SK-N-SH treated with all-trans-retinoic acid at 6 μM for 48 hours (cell line): ENCODE data around the gene LSM12.

Experiments used
- ATAC-seq: fragments of 200-7000 bp; cut with Tn5 transposase; 3 replicates; pipeline ENCODE4 v1.9.1; 2020; ENCODE audit warnings: mild to moderate bottlenecking, moderate library complexity
- ARNTL ChIP-seq: fragments of 450-650 bp; formaldehyde crosslinking; IDR thresholded peaks from 2 replicates; pipeline ENCODE4 v1.5.0; 2020; ENCODE audit warnings: low read depth, mild to moderate bottlenecking, moderate library complexity, borderline replicate concordance
- BACH2 ChIP-seq: fragments of 250-450 bp; sonication (Bioruptor Pico); IDR thresholded peaks from 2 replicates; pipeline ENCODE4 v1.9.0; 2021; ENCODE audit warnings: mild to moderate bottlenecking, borderline replicate concordance
- CREB5 ChIP-seq: fragments of 250-450 bp; sonication (Bioruptor Pico); IDR thresholded peaks from 2 replicates; pipeline ENCODE4 v1.5.1; 2020; ENCODE audit warnings: low read depth, mild to moderate bottlenecking, moderate library complexity
- CSDC2 ChIP-seq: fragments of 250-450 bp; sonication (Bioruptor Pico); IDR thresholded peaks from 2 replicates; pipeline ENCODE4 v1.5.0; 2020; ENCODE audit warnings: mild to moderate bottlenecking, moderate library complexity
- CSRNP3 ChIP-seq: fragments of 250-450 bp; sonication (Bioruptor Pico); IDR thresholded peaks from 2 replicates; pipeline ENCODE4 v1.5.1; 2021; ENCODE audit warnings: mild to moderate bottlenecking, moderate library complexity
- GLIS3 ChIP-seq: fragments of 250-450 bp; sonication (Bioruptor Pico); IDR thresholded peaks from 2 replicates; pipeline ENCODE4 v1.5.0; 2020; ENCODE audit warnings: mild to moderate bottlenecking, moderate library complexity
- ISL1 ChIP-seq: fragments of 250-450 bp; sonication (Bioruptor Pico); IDR thresholded peaks from 2 replicates; pipeline ENCODE4 v2.1.2; 2022; ENCODE audit warnings: mild to moderate bottlenecking, moderate library complexity
- OSR1 ChIP-seq: fragments of 250-450 bp; sonication (Bioruptor Pico); IDR thresholded peaks from 2 replicates; pipeline ENCODE4 v1.8.0; 2022; ENCODE audit warnings: moderate library complexity, mild to moderate bottlenecking, inconsistent platforms
- POU6F1 ChIP-seq: fragments of 250-450 bp; sonication (Bioruptor Pico); IDR thresholded peaks from 2 replicates; pipeline ENCODE4 v1.8.0; 2021; ENCODE audit warnings: low read depth, mild to moderate bottlenecking, moderate library complexity, borderline replicate concordance
- RARB ChIP-seq: fragments of 250-450 bp; sonication (Bioruptor Pico); IDR thresholded peaks from 2 replicates; pipeline ENCODE4 v1.8.0; 2021; ENCODE audit warnings: mild to moderate bottlenecking, moderate library complexity
- SNAI2 ChIP-seq: fragments of 250-450 bp; sonication (Bioruptor Pico); IDR thresholded peaks from 2 replicates; pipeline ENCODE4 v1.5.0; 2020; ENCODE audit warnings: mild to moderate bottlenecking, moderate library complexity
- TCF4 ChIP-seq: fragments of 250-450 bp; sonication (Bioruptor Pico); IDR thresholded peaks from 2 replicates; pipeline ENCODE4 v1.8.0; 2021; ENCODE audit warnings: mild to moderate bottlenecking, moderate library complexity, borderline replicate concordance
- TOX ChIP-seq: fragments of 250-450 bp; sonication (Bioruptor Pico); IDR thresholded peaks from 2 replicates; pipeline ENCODE4 v1.8.0; 2021; ENCODE audit warnings: mild to moderate bottlenecking, moderate library complexity, borderline replicate concordance
- TSHZ2 ChIP-seq: fragments of 250-450 bp; sonication (Bioruptor Pico); IDR thresholded peaks from 2 replicates; pipeline ENCODE4 v1.5.0; 2020; ENCODE audit warnings: mild to moderate bottlenecking, moderate library complexity
- ZC3H10 ChIP-seq: fragments of 250-450 bp; sonication (Bioruptor Pico); IDR thresholded peaks from 2 replicates; pipeline ENCODE4 v1.5.1; 2021; ENCODE audit warnings: mild to moderate bottlenecking, moderate library complexity
- ZFP3 ChIP-seq: fragments of 250-450 bp; sonication (Bioruptor Pico); IDR thresholded peaks from 2 replicates; pipeline ENCODE4 v1.5.0; 2020; ENCODE audit warnings: mild to moderate bottlenecking, moderate library complexity
- ZFP30 ChIP-seq: fragments of 450-650 bp; formaldehyde crosslinking; IDR thresholded peaks from 2 replicates; pipeline ENCODE4 v1.5.0; 2022; ENCODE audit warnings: mild to moderate bottlenecking, moderate library complexity
- ZNF565 ChIP-seq: fragments of 450-650 bp; formaldehyde crosslinking; conservative IDR thresholded peaks from 2 replicates; pipeline ENCODE4 v1.5.0; 2020; ENCODE audit warnings: low read depth, mild to moderate bottlenecking, moderate library complexity
- ZNF70 ChIP-seq: fragments of 450-650 bp; formaldehyde crosslinking; IDR thresholded peaks from 2 replicates; pipeline ENCODE4 v1.5.0; 2020; ENCODE audit warnings: mild to moderate bottlenecking, moderate library complexity
- ZNF8 ChIP-seq: fragments of 450-650 bp; formaldehyde crosslinking; IDR thresholded peaks from 2 replicates; pipeline ENCODE4 v1.5.0; 2020; ENCODE audit warnings: mild to moderate bottlenecking, moderate library complexity

Gene LSM12

GRCh38 chr17:44091200-44091997, 24.9 kb upstream of the LSM12 start:
- no peak for ATAC-seq
- no peak for TF ChIP-seq CSRNP3 (CRISPR knock-in tag)
- TF ChIP-seq CREB5 (CRISPR knock-in tag): no peak
- TF ChIP-seq ZNF8 (CRISPR knock-in tag): no peak
- TF ChIP-seq CSDC2 (CRISPR knock-in tag): no peak
- no peak for TF ChIP-seq POU6F1 (CRISPR knock-in tag)
- no peak for TF ChIP-seq OSR1 (CRISPR knock-in tag)
- no peak for TF ChIP-seq TCF4 (CRISPR knock-in tag)
- TF ChIP-seq SNAI2: no peak
- TF ChIP-seq ZC3H10 (CRISPR knock-in tag): no peak
- TF ChIP-seq BACH2: no peak
- no peak for TF ChIP-seq ZFP3 (CRISPR knock-in tag)
- TF ChIP-seq RARB (CRISPR knock-in tag): no peak
- TF ChIP-seq, all 23 proteins: peak for 0

GRCh38 chr17:44088254-44088653, 21.8 kb upstream of the LSM12 start:
- no peak for ATAC-seq
- TF ChIP-seq CREB5 (CRISPR knock-in tag) (no peak), ZNF8 (CRISPR knock-in tag) (no peak), ZFP3 (CRISPR knock-in tag) (no peak), OSR1 (CRISPR knock-in tag) (no peak), GLIS3 (no peak), TCF4 (CRISPR knock-in tag) (no peak), ISL1 (no peak), CSDC2 (CRISPR knock-in tag) (no peak), ZNF565 (no peak), ZNF70 (no peak), TSHZ2 (CRISPR knock-in tag) (no peak), CSRNP3 (CRISPR knock-in tag) (no peak), POU6F1 (CRISPR knock-in tag) (no peak), RARB (CRISPR knock-in tag) (no peak), ZFP30 (CRISPR knock-in tag) (no peak), BACH2 (no peak), ARNTL (CRISPR knock-in tag) (no peak), TOX (no peak)
- TF ChIP-seq, all 23 proteins: peak for 0
